Lung (tissue), 12 donors: Measurements from ENCODE around the gene NFATC2. TPM values are rescaled to one million over a fixed set of nuclear protein-coding genes. Genes with fewer than 3 reads are reported as not detected.
A peak's percentile ranks its signal among the peaks of the same experiment; 100 is the strongest.

ENCODE experiments used
- ATAC-seq: fragments of 200-7000 bp; cut with Tn5 transposase; one replicate; pipeline ENCODE4 v1.9.1; 2020; ENCODE audit warnings: moderate number of reproducible peaks; ENCODE audit not compliant: insufficient read depth, low FRiP score
- DNase-seq, 3 donors: peaks; one replicate each; pipeline ENCODE4 v3.0.0-alpha.2; 2013 to 2017
- H3K27ac ChIP-seq, 2 donors: one replicate each; pipeline ENCODE4 v1.5.1; 2013; ENCODE audit warnings: mild to moderate bottlenecking in 2 of 2, moderate library complexity in 2 of 2, control low read depth in 1 of 2, inconsistent platforms in 1 of 2, low read depth in 1 of 2, low read length in 1 of 2
- H3K27me3 ChIP-seq, 3 donors: one replicate each; pipeline ENCODE4 v1.5.1; 2013; ENCODE audit warnings: low read length in 2 of 3; ENCODE audit not compliant: control insufficient read depth in 3 of 3, insufficient read depth in 3 of 3
- H3K36me3 ChIP-seq, 4 donors: one replicate each; pipeline ENCODE4 v1.5.1; 2013; ENCODE audit warnings: low read length in 4 of 4, mild to moderate bottlenecking in 1 of 4, moderate library complexity in 1 of 4; ENCODE audit not compliant: control insufficient read depth in 4 of 4, insufficient read depth in 4 of 4
- H3K4me1 ChIP-seq, 5 donors: one replicate each; pipeline ENCODE4 v1.5.1; 2013; ENCODE audit warnings: low read length in 5 of 5, mild to moderate bottlenecking in 2 of 5, moderate library complexity in 1 of 5; ENCODE audit not compliant: control insufficient read depth in 5 of 5, insufficient read depth in 5 of 5
- H3K4me3 ChIP-seq: one replicate; pipeline ENCODE4 v1.5.1; 2013; ENCODE audit warnings: mild to moderate bottlenecking, control low read depth, moderate library complexity
- H3K9ac ChIP-seq, 2 donors: one replicate each; pipeline ENCODE4 v1.5.1; 2013; ENCODE audit warnings: low read length in 2 of 2, control low read depth in 1 of 2; ENCODE audit not compliant: insufficient read depth in 1 of 2
- H3K9me3 ChIP-seq, 4 donors: one replicate each; pipeline ENCODE4 v1.5.1; 2013; ENCODE audit warnings: low read length in 3 of 4, mild to moderate bottlenecking in 1 of 4, moderate library complexity in 1 of 4; ENCODE audit not compliant: control insufficient read depth in 4 of 4, insufficient read depth in 3 of 4
- CTCF ChIP-seq: IDR thresholded peaks from 2 replicates; pipeline ENCODE4 v1.5.1; 2012; ENCODE audit warnings: mild to moderate bottlenecking; ENCODE audit errors: control extremely low read depth, extremely low read depth
- WGBS, 2 donors: extraction: QIAGEN DNeasy Blood & Tissue Kit; methylation state at CpG; one replicate each; pipeline ENCODE4 v1.1.7; 2013; 5-methylcytosine and 5-hydroxymethylcytosine counted together
- polyA plus RNA-seq, 2 donors: library from polyadenylated mRNA; stranded (reverse); fragments of 200-250 nt; gene quantifications; one replicate each; pipeline ENCODE4 v1.2.1, GENCODE V29; 2013
- total RNA-seq, 2 donors: library from RNA; depleted of rRNA in 1 of 2; stranded (reverse); fragments of >200 nt in 1 of 2; gene quantifications; one replicate each; pipeline ENCODE4 v1.2.1, GENCODE V29; 2014 to 2021
- donor health status: control.
- donor health status: control.
- donor health status: Bipolar disorder and iron deficiency.
- donor health status: healthy.
- donor health status: DM: yes; HTN: yes; CAD: no.

The NFATC2 gene
- total and polyA plus RNA-seq, 4 donors: 1.3 to 8.7 (median 4.7) TPM

DNA sequence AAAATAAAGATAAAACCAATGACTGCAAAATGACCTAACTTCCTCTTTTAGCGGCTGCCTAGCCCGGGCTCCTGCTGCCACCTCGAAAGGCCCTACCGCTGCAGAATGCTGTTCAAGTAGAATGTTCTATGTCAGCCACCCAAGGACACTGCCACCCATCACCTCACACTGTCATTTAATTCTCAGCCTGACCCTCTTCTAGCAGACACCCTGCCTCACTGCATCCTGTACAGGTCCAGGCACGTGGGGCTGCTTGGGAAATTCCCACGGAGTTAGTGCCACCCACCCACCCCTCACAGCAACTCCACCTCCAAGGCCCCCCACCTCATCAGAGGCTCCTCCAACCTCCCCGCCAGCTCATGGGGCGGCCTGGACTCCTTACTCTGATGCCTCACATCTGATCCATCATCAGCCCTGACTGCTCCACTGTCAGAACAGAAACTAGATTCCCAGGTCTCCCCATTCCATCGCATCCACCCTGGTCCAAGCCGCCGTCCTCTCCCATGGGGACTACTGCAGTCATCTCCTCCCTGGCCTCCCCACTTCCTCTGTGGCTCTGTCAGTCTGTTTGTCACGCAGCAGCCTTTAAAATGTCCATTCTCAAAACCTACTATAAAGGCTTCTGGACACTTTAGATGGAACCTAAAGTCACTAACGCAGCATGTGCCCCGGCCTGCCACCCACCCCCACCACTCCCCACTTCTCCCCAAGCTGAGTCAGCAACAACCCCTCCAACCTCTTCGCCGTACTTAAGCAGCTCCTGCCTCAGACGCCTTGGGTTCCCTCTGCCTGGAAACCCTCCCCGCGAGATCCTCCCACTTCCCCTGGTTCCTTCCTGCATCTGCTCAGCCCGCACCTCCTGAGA lies 17.0 kb downstream of the NFATC2 start:
- Histone ChIP-seq H3K36me3 (peaks cover 0 to 3% (median 0%) of the 10 kb centered on the region in 4 donors), H3K27me3 (no peaks in the 10 kb centered on the region), H3K27ac (no peak overlapping the region), H3K9ac (no peak overlapping the region), H3K4me1 (peaks cover 0 to 29% (median 12%) of the 10 kb centered on the region in 5 donors), H3K9me3 (no peaks in the 10 kb centered on the region), H3K4me3 (no peak overlapping the region)
- DNase-seq (peak in 2 of 3 donors; percentile 51 to 73), ATAC-seq (no peak)
- TF ChIP-seq CTCF: no peak
- 25 to 40% methylated on average over 20 of the region's 20 CpGs for WGBS, 2 donors

DNA sequence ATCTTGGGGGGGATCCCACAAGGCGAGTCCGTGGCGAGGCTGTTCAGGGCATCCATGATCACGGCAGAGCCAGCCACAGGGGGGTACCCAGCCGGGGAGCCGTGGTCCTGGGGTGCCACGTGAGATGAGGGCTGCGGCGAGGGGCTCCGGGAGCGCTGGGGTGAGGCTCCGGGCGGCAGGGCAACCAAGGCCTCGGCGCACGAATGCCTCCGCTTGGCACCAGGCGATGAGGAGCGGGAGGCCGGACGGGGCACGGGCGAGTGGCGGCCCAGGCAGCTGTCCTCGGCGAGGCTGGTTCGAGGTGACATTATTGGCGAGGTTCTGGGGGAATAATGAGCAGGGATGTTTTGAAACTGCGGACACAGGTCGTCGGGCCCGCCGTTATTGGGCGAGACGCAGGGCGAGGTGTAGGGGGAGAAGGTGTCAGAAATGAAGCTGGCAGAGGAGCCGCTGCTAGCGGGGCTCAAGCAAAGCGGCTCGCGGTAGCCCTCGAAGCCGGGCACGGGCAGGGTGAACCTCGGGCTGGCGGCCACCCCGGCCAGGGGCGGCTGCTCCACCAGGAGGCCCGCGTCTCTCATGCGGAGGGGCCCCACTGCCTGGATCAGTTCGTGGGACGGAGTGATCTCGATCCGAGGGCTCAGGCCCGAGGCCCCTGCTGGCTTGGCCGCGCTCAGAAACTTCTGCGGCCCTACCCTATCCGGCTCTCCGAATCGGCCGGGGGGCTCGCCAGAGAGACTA lies 19.1 kb downstream of the NFATC2 start:
- Histone ChIP-seq H3K9me3 (no peaks in the 10 kb centered on the region), H3K4me3 (no peak overlapping the region), H3K27me3 (no peaks in the 10 kb centered on the region), H3K27ac (no peak overlapping the region), H3K36me3 (peaks cover 0 to 3% (median 0%) of the 10 kb centered on the region in 4 donors), H3K4me1 (peaks cover 0 to 15% (median 9%) of the 10 kb centered on the region in 5 donors), H3K9ac (no peak overlapping the region)
- ATAC-seq (no peak), DNase-seq (peak in 1 of 3 donors; percentile 6)
- 98% methylated on average over 63 to 64 of the region's 64 CpGs for WGBS, 2 donors
- no peak for TF ChIP-seq CTCF

GRCh38 chr20:51522207-51522606 lies 20.3 kb downstream of the NFATC2 start:
- no peak for DNase-seq
- no peak for TF ChIP-seq CTCF
- 95 to 96% methylated on average over 9 of the region's 9 CpGs for WGBS, 2 donors
- peaks cover 0 to 3% (median 0%) of the 10 kb centered on the region in 4 donors for H3K36me3 ChIP-seq
- no peak overlapping the region for H3K27ac ChIP-seq
- H3K9ac ChIP-seq: no peak overlapping the region
- H3K9me3 ChIP-seq: no peaks in the 10 kb centered on the region
- H3K4me1 ChIP-seq: peaks cover 0 to 14% (median 9%) of the 10 kb centered on the region in 5 donors
- no peak overlapping the region for H3K4me3 ChIP-seq
- no peaks in the 10 kb centered on the region for H3K27me3 ChIP-seq
- ATAC-seq: no peak
